Transverse colon (tissue), 4 donors: ENCODE data around the gene ZNF202.

Source experiments
- EP300 ChIP-seq: sonication (generic); formaldehyde crosslinking; IDR thresholded peaks from one replicate; pipeline ENCODE4 v1.6.1; 2017; ENCODE audit warnings: antibody characterized with exemption, low read depth
- POLR2A ChIP-seq: fragments of 450-650 bp; IDR thresholded peaks from one replicate; pipeline ENCODE4 v1.6.1; 2016; ENCODE audit warnings: antibody characterized with exemption, mild to moderate bottlenecking, moderate library complexity
- POLR2AphosphoS5 ChIP-seq, 3 donors: sonication (generic); formaldehyde crosslinking; IDR thresholded peaks; one replicate each; pipeline ENCODE4 v1.6.1; 2016; ENCODE audit warnings: antibody characterized with exemption in 3 of 3
- TF ChIP-seq, protein P1 (sequence below), 5 experiments: fragments of 200-600 bp in 3 of 5; fragments of 450-650 bp in 2 of 5; sonication (generic) in 3 of 5; IDR thresholded peaks; 1 replicate in 2 of 5; 2 replicates in 3 of 5; pipeline ENCODE4 v1.5.1; 2016 to 2017; ENCODE audit warnings: antibody characterized with exemption in 5 of 5, inconsistent platforms in 3 of 5, mild to moderate bottlenecking in 2 of 5, moderate library complexity in 1 of 5

DNA sequence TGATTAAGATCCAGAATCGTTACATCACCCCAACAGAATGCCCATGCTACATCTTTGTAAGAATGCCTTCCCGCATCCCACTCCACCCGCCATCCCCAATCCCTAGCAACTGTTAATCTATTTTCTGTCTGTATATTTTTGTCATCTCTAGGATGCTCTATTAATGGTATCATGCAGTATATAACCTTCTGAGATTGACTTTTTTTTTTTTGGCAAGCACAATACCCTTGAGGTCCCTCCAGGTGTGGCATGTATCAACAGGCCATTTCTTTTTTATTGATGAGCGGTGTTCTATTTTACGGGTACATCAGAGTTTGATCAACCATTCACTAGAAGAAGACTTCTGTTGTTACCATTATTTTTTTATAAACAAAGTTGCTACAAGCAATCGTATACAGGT is 56.9 kb downstream of the ZNF202 start:
- TF ChIP-seq, protein P1, sequence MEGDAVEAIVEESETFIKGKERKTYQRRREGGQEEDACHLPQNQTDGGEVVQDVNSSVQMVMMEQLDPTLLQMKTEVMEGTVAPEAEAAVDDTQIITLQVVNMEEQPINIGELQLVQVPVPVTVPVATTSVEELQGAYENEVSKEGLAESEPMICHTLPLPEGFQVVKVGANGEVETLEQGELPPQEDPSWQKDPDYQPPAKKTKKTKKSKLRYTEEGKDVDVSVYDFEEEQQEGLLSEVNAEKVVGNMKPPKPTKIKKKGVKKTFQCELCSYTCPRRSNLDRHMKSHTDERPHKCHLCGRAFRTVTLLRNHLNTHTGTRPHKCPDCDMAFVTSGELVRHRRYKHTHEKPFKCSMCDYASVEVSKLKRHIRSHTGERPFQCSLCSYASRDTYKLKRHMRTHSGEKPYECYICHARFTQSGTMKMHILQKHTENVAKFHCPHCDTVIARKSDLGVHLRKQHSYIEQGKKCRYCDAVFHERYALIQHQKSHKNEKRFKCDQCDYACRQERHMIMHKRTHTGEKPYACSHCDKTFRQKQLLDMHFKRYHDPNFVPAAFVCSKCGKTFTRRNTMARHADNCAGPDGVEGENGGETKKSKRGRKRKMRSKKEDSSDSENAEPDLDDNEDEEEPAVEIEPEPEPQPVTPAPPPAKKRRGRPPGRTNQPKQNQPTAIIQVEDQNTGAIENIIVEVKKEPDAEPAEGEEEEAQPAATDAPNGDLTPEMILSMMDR (IDR thresholded peaks at IDR 0.05), result no peak
- TF ChIP-seq POLR2A (no peak), POLR2AphosphoS5 (IDR thresholded peaks at IDR 0.05) (no peak), EP300 (no peak)
